Lung microvascular endothelial cell (primary cell): ENCODE results near the gene SEL1L. TPM values are rescaled to one million over a fixed set of nuclear protein-coding genes. Genes with fewer than 3 reads are reported as not detected.
"Not testable (repeated sequence)": the region's sequence is repeated elsewhere in the genome, so short reads cannot be mapped to it uniquely, and the experiment has no call there.

Experiments used
- DNase-seq, 2 donors: peaks; one replicate each; pipeline versions ENCODE4 v3.0.0 to v3.0.0-alpha.2; 2010; ENCODE audit warnings: low read depth in 2 of 2
- total RNA-seq: library from RNA; depleted of rRNA; stranded (reverse); fragments of >200 nt; gene quantifications from 2 replicates; pipeline ENCODE4 v1.2.1, GENCODE V29; 2014

The SEL1L gene
- 44.2 and 63.3 TPM in 2 replicates for total RNA-seq

GRCh38 chr14:81533536-81534343, at the start of gene SEL1L:
SEL1L (minus strand) TSS chr14:81533853; CDS start chr14:81533744, 109 bp downstream.
- peak; percentile 100 for DNase-seq

GRCh38 chr14:81582420-81582819, 48.8 kb upstream of the SEL1L start:
- DNase-seq: no peak

- no peak for DNase-seq
Observed at GRCh38 chr14:81579115-81579514, 45.5 kb upstream of the SEL1L start.

GRCh38 chr14:81571437-81571836, 37.8 kb upstream of the SEL1L start:
- DNase-seq: no peak

- DNase-seq: no peak
Observed at GRCh38 chr14:81567302-81567701, 33.6 kb upstream of the SEL1L start.

GRCh38 chr14:81565441-81566290, 32.0 kb upstream of the SEL1L start:
- DNase-seq: peak; percentile 15 to 34

GRCh38 chr14:81562818-81563217, 29.2 kb upstream of the SEL1L start:
- no peak for DNase-seq

GRCh38 chr14:81561084-81561775, 27.6 kb upstream of the SEL1L start:
- DNase-seq: no peak

GRCh38 chr14:81559385-81559784, 25.7 kb upstream of the SEL1L start:
- DNase-seq: peak in 1 of 2 donors; percentile 13

GRCh38 chr14:81557146-81557545, 23.5 kb upstream of the SEL1L start:
- DNase-seq: no peak

- DNase-seq: no peak
Observed at GRCh38 chr14:81555684-81556083, 22.0 kb upstream of the SEL1L start.

- DNase-seq: no peak
Observed at GRCh38 chr14:81555051-81555450, 21.4 kb upstream of the SEL1L start.

GRCh38 chr14:81551471-81551870, 17.8 kb upstream of the SEL1L start:
- no peak for DNase-seq

- DNase-seq: no peak
Observed at GRCh38 chr14:81550001-81550637, 16.5 kb upstream of the SEL1L start.

GRCh38 chr14:81541206-81541605, 7.6 kb upstream of the SEL1L start:
- DNase-seq: not testable (repeated sequence)

- DNase-seq: no peak
Observed at GRCh38 chr14:81537193-81537592, 3.5 kb upstream of the SEL1L start.

- no peak for DNase-seq
Observed at GRCh38 chr14:81536241-81536771, 2.7 kb upstream of the SEL1L start.

- no peak for DNase-seq
Observed at GRCh38 chr14:81535396-81536164, 1.9 kb upstream of the SEL1L start.

GRCh38 chr14:81534510-81535074, 939 bp upstream of the SEL1L start:
- DNase-seq: no peak

- no peak for DNase-seq
Observed at GRCh38 chr14:81533212-81533535, 479 bp downstream of the SEL1L start.
